GM18508 (cell line): ENCODE data around the gene CORO1C.

Experiments used
- ATAC-seq: cut with Tn5 transposase; IDR thresholded peaks from one replicate; pipeline ENCODE4 v1.9.1; 2021; ENCODE audit warnings: moderate number of reproducible peaks; ENCODE audit not compliant: insufficient read depth, unreplicated experiment

CORO1C gene

DNA sequence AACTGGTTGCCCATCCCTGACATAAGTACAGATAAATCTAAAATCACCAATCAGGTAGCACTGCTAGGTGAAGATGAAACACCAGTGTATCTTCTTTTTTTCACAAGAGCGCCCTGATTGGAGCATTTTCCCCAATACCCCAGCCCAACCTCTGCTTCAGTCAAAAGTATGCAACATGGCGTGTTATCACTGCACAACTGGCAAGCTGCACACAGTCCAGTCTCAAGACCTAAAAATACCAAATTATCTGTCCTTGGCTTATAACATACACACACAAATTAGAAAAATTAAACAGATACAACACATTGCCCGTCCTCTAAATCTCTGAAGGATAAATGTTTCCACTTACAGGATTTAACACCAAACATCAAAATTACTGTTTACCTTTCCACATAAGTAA is 77.4 kb downstream of the CORO1C start:
- no peak for ATAC-seq

DNA sequence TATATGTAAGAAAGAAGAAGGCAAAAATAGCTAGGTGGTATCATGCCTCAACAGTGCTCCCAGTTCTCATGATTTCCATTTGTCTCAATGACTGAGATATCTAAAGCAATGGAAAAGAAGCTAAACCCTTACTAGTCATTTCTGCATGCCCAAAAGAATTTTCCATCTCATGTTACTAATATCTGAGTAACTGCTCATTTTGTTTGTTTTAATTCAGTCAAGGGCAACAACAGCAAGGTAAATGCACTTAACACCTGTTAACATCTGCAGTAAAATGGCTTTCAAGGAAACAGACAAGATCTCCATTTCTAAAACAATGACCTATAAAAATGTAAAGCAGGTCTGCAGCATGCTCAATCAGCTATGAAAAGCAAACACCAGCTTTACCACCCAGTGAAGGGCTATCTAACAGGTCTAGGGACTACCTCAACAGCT is 78.2 kb downstream of the CORO1C start:
- ATAC-seq: no peak

- no peak for ATAC-seq
These were observed 81.2 kb downstream of the CORO1C start for GRCh38 chr12:108650083-108650482.

GRCh38 chr12:108649669-108650068 is 81.6 kb downstream of the CORO1C start:
- no peak for ATAC-seq

- no peak for ATAC-seq
These were observed 82.2 kb downstream of the CORO1C start for GRCh38 chr12:108649126-108649525.

DNA sequence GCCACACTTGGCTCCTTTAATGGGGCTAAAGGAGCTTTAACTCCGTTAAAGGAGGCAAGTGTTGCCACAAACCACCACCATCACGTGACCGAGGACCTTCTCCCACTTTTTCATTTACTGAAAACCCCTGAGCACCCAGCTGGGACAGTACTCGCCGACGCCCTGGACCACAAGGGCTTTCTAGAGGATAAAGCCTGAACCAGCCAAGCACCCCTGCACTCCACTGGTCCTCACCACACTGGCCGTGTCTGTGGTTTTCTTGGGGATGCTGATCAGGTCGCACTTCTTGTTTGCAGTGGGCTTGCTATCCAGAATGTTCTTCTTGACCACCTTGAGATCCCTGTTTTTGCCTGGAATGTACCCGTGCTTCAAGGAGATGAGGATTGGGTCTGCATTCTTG is 82.9 kb downstream of the CORO1C start:
- ATAC-seq: no peak

- no peak for ATAC-seq
These were observed 83.6 kb downstream of the CORO1C start for GRCh38 chr12:108647585-108648287.

- ATAC-seq: no peak
These were observed 84.4 kb downstream of the CORO1C start for GRCh38 chr12:108646600-108647579.

GRCh38 chr12:108645686-108646599 is 85.4 kb downstream of the CORO1C start:
- ATAC-seq: no peak

GRCh38 chr12:108644811-108645120 is 86.6 kb downstream of the CORO1C start:
- no peak for ATAC-seq

- ATAC-seq: no peak
These were observed 87.1 kb downstream of the CORO1C start for GRCh38 chr12:108643941-108644810.

- ATAC-seq: no peak
These were observed 88.2 kb downstream of the CORO1C start for GRCh38 chr12:108642899-108643654.

GRCh38 chr12:108642269-108642870 is 88.9 kb downstream of the CORO1C start:
- no peak for ATAC-seq

GRCh38 chr12:108641446-108642268 is 89.7 kb downstream of the CORO1C start:
- no peak for ATAC-seq

DNA sequence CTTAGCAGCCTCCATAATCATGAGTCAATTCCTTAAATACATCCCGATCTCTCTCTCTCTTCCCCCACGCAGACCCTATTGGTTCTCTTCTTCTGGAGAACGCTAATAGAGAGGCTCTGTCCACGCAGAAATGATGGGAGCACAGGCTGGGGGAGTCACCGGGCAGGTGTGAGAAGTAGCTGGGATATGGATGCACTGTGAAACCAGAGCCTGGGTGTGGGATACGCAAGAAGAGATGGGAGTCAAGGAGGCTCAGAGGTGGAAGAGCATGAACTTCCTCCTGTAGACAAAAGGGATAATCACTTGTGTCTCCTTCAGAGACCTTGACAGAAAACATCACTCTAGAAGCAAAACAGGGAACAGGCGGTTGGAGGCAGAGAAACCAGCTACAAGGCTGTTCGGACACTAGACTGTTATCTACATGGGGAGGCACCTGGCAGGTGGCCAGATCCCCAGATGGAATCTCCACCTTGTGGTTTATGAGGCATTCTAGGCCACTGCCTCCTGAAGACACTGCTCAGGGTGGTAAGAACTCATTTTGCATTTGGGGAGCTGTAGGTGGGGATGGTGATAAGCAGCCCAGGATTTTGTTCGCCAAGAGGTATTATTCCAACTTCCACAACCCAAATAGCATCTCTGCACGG is 90.4 kb downstream of the CORO1C start:
- no peak for ATAC-seq

GRCh38 chr12:108638997-108639822 is 92.1 kb downstream of the CORO1C start:
- ATAC-seq: no peak
